Muscle layer of duodenum (tissue), 2 donors: ENCODE data around the gene CXCL12.

ENCODE experiments used
- H3K27ac ChIP-seq: one replicate; pipeline ENCODE4 v1.7.0; 2013; ENCODE audit warnings: mild to moderate bottlenecking, low read length
- H3K27me3 ChIP-seq: one replicate; pipeline ENCODE4 v1.7.0; 2013; ENCODE audit warnings: low read depth, mild to moderate bottlenecking, control low read depth, low read length
- H3K36me3 ChIP-seq, 2 donors: one replicate each; pipeline ENCODE4 v1.7.0; 2013; ENCODE audit warnings: low read length in 2 of 2, control low read depth in 1 of 2, mild to moderate bottlenecking in 1 of 2; ENCODE audit not compliant: insufficient read depth in 2 of 2, control insufficient read depth in 1 of 2
- H3K4me1 ChIP-seq, 2 donors: one replicate each; pipeline ENCODE4 v1.7.0; 2013; ENCODE audit warnings: low read length in 2 of 2, mild to moderate bottlenecking in 2 of 2, control low read depth in 1 of 2, moderate library complexity in 1 of 2; ENCODE audit not compliant: insufficient read depth in 2 of 2, control insufficient read depth in 1 of 2
- H3K4me3 ChIP-seq, 2 donors: one replicate each; pipeline ENCODE4 v1.7.0; 2013; ENCODE audit warnings: low read length in 2 of 2, low read depth in 1 of 2, mild to moderate bottlenecking in 1 of 2
- H3K9me3 ChIP-seq, 2 donors: one replicate each; pipeline ENCODE4 v1.7.0; 2013; ENCODE audit warnings: low read length in 2 of 2, control low read depth in 1 of 2, mild to moderate bottlenecking in 1 of 2; ENCODE audit not compliant: control insufficient read depth in 1 of 2
- donor health status: healthy.

Gene CXCL12

GRCh38 chr10:44356139-44357022, 28.5 kb downstream of the CXCL12 start:
- Histone ChIP-seq H3K27ac (no peak overlapping the region), H3K9me3 (no peaks in the 10 kb centered on the region), H3K4me1 (peaks cover 0 to 13% of the 10 kb centered on the region in 2 donors), H3K27me3 (no peaks in the 10 kb centered on the region), H3K36me3 (no peaks in the 10 kb centered on the region), H3K4me3 (no peak overlapping the region)

DNA sequence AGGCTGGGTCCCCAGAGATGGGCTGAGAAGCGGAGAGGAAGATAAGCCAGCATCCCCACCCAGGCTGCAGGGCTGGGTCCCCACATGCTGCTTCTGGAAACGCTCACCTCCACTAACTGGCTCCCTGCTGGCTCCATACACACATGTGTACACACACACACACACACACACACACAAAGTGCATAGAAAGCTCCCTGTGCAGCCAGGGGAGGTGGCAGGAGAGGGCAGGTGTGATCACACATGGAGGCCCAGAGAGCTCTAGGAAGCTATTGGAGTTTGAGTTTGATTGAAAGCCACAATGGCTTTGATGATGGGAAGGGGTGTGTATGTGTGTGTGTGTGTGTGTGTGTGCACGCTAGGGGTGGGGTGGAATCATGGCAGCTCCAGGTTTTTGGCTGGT, 29.3 kb downstream of the CXCL12 start:
- H3K27me3 ChIP-seq, result no peaks in the 10 kb centered on the region
- H3K4me3 ChIP-seq, result no peak overlapping the region
- H3K4me1 ChIP-seq, result peaks cover 0 to 13% of the 10 kb centered on the region in 2 donors
- no peaks in the 10 kb centered on the region for H3K9me3 ChIP-seq
- no peaks in the 10 kb centered on the region for H3K36me3 ChIP-seq
- H3K27ac ChIP-seq, result no peak overlapping the region

DNA sequence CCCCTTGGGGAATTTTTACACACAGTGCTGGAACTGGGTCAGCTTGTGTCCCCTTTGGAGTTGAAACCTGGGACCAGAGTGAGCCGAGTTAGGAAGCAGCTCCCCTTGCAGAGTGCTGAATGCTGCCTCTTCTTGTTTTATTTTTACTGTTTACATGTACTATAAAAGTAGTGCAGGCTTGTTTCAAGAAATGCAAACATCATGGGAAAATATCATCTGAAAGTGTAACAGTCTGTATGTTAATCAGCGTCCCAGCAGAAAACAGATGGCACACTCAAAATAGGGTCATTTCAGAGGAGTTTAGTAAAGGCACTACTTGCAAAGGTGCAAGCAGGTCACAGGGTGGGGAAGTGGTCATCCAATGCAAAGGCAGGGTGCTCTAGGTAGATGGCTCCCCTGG, 30.1 kb downstream of the CXCL12 start:
- Histone ChIP-seq H3K27ac (no peak overlapping the region), H3K4me3 (no peak overlapping the region), H3K9me3 (no peaks in the 10 kb centered on the region), H3K27me3 (no peaks in the 10 kb centered on the region), H3K4me1 (peaks cover 0 to 13% of the 10 kb centered on the region in 2 donors), H3K36me3 (no peaks in the 10 kb centered on the region)

DNA sequence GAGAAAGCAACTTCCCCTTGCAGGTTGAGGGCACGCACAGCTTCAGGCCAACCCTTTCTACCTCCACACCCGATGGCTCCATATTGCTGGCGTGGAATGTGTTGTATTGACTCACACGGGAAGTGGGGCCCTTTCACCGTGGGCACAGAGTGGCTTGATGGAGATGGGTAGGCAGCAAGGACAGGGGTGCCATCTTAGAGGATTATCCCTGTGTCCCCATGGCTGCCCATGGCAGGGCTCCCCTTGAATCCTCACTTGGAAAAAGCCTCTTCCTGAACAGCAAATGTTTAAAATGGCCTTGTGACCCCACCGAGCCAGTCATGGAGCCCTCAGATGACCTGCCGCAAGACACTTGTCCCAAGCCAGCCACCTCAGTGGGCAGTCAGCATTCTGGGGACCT, 31.2 kb downstream of the CXCL12 start:
- no peak overlapping the region for H3K4me3 ChIP-seq
- no peaks in the 10 kb centered on the region for H3K9me3 ChIP-seq
- peaks cover 0 to 13% of the 10 kb centered on the region in 2 donors for H3K4me1 ChIP-seq
- H3K36me3 ChIP-seq, result no peaks in the 10 kb centered on the region
- H3K27me3 ChIP-seq, result no peaks in the 10 kb centered on the region
- H3K27ac ChIP-seq, result no peak overlapping the region

DNA sequence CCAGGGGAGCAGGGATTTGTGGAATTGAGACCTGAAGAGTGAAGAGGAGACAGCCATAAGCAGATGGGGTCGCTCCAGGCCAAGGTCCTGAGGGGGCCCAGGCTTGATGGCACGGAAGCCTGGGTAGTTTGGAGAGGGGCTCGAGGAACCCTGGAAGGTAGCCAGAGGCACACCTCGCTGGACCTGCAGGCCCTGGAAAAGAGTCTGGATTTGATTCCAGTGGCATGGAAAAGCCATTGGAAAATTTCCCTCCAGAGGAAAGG, 31.8 kb downstream of the CXCL12 start:
- no peaks in the 10 kb centered on the region for H3K27me3 ChIP-seq
- no peaks in the 10 kb centered on the region for H3K9me3 ChIP-seq
- no peak overlapping the region for H3K4me3 ChIP-seq
- H3K27ac ChIP-seq, result no peak overlapping the region
- H3K36me3 ChIP-seq, result no peaks in the 10 kb centered on the region
- H3K4me1 ChIP-seq, result peaks cover 0 to 8% of the 10 kb centered on the region in 2 donors

DNA sequence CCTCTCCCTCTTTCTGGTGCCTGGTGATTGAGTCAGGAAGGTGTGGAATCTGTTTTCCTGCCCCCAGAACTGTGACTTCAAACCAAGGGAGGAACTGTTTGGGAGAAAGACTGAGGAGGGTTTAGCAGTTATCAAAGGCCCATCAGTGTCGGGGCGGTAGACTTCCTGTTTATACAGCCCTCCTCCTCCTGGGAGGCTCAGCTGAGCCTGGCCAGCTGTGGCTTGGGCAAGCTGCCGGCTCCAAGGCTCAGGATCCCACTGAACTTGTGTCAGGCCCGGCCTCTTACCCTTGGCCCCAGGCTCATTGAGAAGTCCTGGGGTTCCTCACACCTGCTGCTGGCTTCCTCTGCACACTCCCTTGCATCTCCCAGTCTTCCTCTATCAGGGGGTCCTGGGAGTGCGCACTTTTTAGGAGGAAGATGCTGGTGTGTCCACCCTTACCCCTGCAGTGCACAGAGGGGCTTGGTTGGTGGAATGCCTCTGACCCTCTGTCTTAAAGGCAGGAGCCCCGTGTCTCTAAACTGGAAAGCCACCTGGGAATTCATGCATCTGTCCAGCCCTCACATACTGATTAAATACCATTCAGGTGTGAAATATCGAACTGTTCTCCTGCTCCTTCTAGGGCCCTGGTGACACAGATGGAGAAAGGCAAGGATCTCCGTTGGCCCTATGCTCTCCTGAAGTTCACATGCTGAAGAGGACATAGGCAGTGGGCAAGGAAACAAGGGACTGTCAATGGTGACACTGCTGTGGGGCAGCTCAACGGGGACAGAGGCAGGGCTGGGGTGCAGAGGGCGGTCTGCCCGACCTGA, 32.4 kb downstream of the CXCL12 start:
- Histone ChIP-seq H3K36me3 (no peaks in the 10 kb centered on the region), H3K27me3 (no peaks in the 10 kb centered on the region), H3K9me3 (no peaks in the 10 kb centered on the region), H3K4me3 (no peak overlapping the region), H3K4me1 (peaks cover 0 to 6% of the 10 kb centered on the region in 2 donors), H3K27ac (no peak overlapping the region)

DNA sequence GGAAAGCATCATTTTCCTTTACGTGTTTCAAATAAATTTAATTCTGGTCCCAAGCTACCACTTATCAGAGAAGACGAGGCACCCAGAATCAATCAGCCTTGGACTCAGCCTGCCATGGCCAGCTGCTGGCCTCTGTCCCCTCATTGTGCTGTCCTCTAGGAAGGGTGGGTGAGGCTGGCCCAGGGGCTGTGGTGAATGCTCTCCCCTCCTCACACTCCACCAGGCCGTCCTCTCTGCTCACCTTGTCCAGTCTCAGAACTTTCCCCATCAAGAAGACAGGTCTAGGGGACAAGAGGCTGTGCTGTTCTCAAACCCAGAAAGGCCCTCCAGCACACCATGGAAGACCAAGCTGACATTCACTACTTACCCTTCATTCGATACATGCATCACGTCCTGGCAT, 36.4 kb downstream of the CXCL12 start:
- Histone ChIP-seq H3K27ac (no peak overlapping the region), H3K36me3 (no peaks in the 10 kb centered on the region), H3K4me3 (no peak overlapping the region), H3K27me3 (no peaks in the 10 kb centered on the region), H3K9me3 (no peaks in the 10 kb centered on the region), H3K4me1 (peaks cover 0 to 6% of the 10 kb centered on the region in 2 donors)

DNA sequence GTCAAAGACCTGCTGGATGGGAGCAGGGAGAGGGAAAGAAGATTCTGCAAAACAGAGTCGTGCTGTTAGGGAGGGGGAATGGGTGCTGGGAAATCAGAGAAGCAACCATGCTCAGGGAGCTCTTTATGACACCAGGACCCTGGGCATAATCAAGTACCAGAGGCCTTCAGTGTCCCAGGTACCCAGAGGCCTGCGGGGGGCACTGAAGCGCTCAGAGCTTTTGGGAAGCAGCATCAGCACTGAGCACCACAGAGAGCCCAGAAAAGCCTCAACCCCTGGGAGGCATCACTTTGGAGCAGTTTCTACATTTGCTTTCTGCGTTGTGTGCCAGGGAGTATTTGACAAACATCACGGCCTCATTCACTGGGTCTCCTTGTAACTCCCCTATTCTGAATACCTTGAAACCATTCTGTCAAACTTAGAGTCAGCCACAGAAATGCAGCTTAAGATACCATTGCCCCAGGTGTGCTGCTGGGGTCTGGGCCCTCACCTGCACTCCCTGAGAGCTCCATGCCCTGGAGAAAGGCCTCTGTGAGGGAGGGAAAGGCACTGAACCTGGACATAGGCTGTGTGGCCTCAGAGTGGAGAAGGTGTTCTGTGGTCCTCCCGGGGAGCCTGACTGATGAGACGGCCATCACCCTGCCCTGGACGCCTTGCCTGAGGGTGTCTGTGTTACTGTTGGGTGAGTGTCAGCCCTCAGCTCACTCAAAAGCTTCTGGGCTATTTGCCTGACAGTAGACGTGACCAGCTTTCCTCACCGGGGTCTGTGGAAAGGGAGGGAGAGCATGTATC, 37.1 kb downstream of the CXCL12 start:
- no peak overlapping the region for H3K27ac ChIP-seq
- H3K27me3 ChIP-seq, result no peaks in the 10 kb centered on the region
- peaks cover 0 to 5% of the 10 kb centered on the region in 2 donors for H3K4me1 ChIP-seq
- no peaks in the 10 kb centered on the region for H3K9me3 ChIP-seq
- no peak overlapping the region for H3K4me3 ChIP-seq
- no peaks in the 10 kb centered on the region for H3K36me3 ChIP-seq

GRCh38 chr10:44344727-44345126, 40.2 kb downstream of the CXCL12 start:
- Histone ChIP-seq H3K4me3 (no peak overlapping the region), H3K4me1 (no peaks in the 10 kb centered on the region), H3K9me3 (no peaks in the 10 kb centered on the region), H3K27ac (no peak overlapping the region), H3K36me3 (no peaks in the 10 kb centered on the region), H3K27me3 (no peaks in the 10 kb centered on the region)

- Histone ChIP-seq H3K9me3 (no peaks in the 10 kb centered on the region), H3K4me3 (no peak overlapping the region), H3K27ac (no peak overlapping the region), H3K4me1 (no peaks in the 10 kb centered on the region), H3K27me3 (no peaks in the 10 kb centered on the region), H3K36me3 (no peaks in the 10 kb centered on the region)
Observed at GRCh38 chr10:44343843-44344242, 41.1 kb downstream of the CXCL12 start.

- no peak overlapping the region for H3K27ac ChIP-seq
- H3K36me3 ChIP-seq, result no peaks in the 10 kb centered on the region
- no peaks in the 10 kb centered on the region for H3K27me3 ChIP-seq
- H3K4me1 ChIP-seq, result no peaks in the 10 kb centered on the region
- no peak overlapping the region for H3K4me3 ChIP-seq
- H3K9me3 ChIP-seq, result no peaks in the 10 kb centered on the region
Observed at GRCh38 chr10:44341886-44342285, 43.0 kb downstream of the CXCL12 start.
